ENCODE measurements around the gene SQOR. TPM values are rescaled to one million over a fixed set of nuclear protein-coding genes. Genes with fewer than 3 reads are reported as not detected.

Gene SQOR
- total RNA-seq, 1 experiment from 2014 or later = 17.6 TPM

DNA sequence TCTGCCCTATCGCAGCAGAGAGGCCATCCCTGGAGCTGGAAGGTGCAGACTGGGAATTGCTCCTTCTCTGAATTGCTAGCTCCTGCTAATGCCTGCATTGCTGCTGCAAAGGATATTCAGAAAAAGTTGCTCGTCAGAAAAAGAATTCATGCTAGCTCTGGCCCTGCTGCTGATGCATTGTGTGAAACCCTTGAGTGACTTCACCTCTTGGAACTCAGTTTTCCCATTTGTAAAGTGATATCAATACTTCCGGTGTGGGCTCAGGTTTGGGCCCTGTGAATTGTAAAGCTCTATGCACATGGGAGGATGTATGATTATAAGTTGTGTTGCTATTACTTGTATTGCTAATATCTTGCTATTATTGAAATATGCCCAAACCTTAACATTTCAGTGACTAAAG lies 11.4 kb downstream of the SQOR start (continued):
- TF ChIP-seq RAD21 (IDR thresholded peaks at IDR 0.05; ENCODE audit: low read depth) (no peak), MAX (IDR thresholded peaks at IDR 0.05) (no peak), EZH2 (IDR thresholded peaks at IDR 0.05) (no peak), ATF3 (IDR thresholded peaks at IDR 0.05) (no peak), SRF (IDR thresholded peaks at IDR 0.05; ENCODE audit: low read depth) (no peak)

- H3K9me2 ChIP-seq (ENCODE audit: insufficient read depth) = no peaks in the 10 kb centered on the region
- RAD21 ChIA-PET (ENCODE audit: low non-redundant PET in 1 of 2, low total read pairs in 2 of 2, uncharacterized antibody in 2 of 2, unreplicated experiment in 2 of 2) = no interaction called here
- no peak overlapping the region for H3K9ac ChIP-seq (ENCODE audit: low read length)
- H3K79me2 ChIP-seq (ENCODE audit: insufficient read depth, low read length) = no peaks in the 10 kb centered on the region
- TF ChIP-seq ZNF274 (IDR thresholded peaks at IDR 0.05; ENCODE audit: low read depth, low read length) = no peak
- TF ChIP-seq YY1 (IDR thresholded peaks at IDR 0.05; ENCODE audit: extremely low read depth, insufficient replicate concordance, low read depth, low read length) = no peak
- no peak for TF ChIP-seq EZH2 (IDR thresholded peaks at IDR 0.05)
- TF ChIP-seq, protein P1, sequence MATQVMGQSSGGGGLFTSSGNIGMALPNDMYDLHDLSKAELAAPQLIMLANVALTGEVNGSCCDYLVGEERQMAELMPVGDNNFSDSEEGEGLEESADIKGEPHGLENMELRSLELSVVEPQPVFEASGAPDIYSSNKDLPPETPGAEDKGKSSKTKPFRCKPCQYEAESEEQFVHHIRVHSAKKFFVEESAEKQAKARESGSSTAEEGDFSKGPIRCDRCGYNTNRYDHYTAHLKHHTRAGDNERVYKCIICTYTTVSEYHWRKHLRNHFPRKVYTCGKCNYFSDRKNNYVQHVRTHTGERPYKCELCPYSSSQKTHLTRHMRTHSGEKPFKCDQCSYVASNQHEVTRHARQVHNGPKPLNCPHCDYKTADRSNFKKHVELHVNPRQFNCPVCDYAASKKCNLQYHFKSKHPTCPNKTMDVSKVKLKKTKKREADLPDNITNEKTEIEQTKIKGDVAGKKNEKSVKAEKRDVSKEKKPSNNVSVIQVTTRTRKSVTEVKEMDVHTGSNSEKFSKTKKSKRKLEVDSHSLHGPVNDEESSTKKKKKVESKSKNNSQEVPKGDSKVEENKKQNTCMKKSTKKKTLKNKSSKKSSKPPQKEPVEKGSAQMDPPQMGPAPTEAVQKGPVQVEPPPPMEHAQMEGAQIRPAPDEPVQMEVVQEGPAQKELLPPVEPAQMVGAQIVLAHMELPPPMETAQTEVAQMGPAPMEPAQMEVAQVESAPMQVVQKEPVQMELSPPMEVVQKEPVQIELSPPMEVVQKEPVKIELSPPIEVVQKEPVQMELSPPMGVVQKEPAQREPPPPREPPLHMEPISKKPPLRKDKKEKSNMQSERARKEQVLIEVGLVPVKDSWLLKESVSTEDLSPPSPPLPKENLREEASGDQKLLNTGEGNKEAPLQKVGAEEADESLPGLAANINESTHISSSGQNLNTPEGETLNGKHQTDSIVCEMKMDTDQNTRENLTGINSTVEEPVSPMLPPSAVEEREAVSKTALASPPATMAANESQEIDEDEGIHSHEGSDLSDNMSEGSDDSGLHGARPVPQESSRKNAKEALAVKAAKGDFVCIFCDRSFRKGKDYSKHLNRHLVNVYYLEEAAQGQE (IDR thresholded peaks at IDR 0.05; ENCODE audit: low read depth) = no peak
- TF ChIP-seq JUND (IDR thresholded peaks at IDR 0.05) = no peak
- no peak for TF ChIP-seq CTCF (IDR thresholded peaks at IDR 0.05 in 2 of 3, conservative IDR thresholded peaks at IDR 0.05 in 1 of 3; ENCODE audit: borderline replicate concordance in 1 of 3, insufficient read depth in 1 of 3, low read depth in 2 of 3, low read length in 2 of 3)
- H3K27ac ChIP-seq (ENCODE audit: low read depth, low read length) = no peak overlapping the region
- DNase-seq (ENCODE audit: low read depth, low spot score) (no peak), ATAC-seq (no peak)
- POLR2A ChIA-PET = interaction anchor here (0.9 kb wide), 1 partner anchor 17 kb away, joined by 3 read pairs; no protein-coding TSS in a partner anchor
- no peak overlapping the region for H3K4me3 ChIP-seq (replicated peaks in 1 of 2; ENCODE audit: low read depth in 1 of 2, low read length in 2 of 2)
- no peaks in the 10 kb centered on the region for H3K27me3 ChIP-seq (ENCODE audit: insufficient read depth, low read length)
- intact Hi-C loops (cut with micrococcal nuclease) = no loop called here
- CTCF ChIA-PET = no interaction called here
- H3K4me1 ChIP-seq (ENCODE audit: control insufficient read depth in 1 of 2, insufficient read depth in 2 of 2, low read length in 2 of 2) = peaks cover 9 to 16% of the 10 kb centered on the region in 2 experiments
- H3K9me3 ChIP-seq (ENCODE audit: control insufficient read depth in 1 of 2, insufficient read depth in 1 of 2, low read depth in 1 of 2, low read length in 2 of 2) = no peaks in the 10 kb centered on the region
- H4K20me1 ChIP-seq (ENCODE audit: insufficient read depth) = no peaks in the 10 kb centered on the region
- no peaks in the 10 kb centered on the region for H3K36me3 ChIP-seq (ENCODE audit: control insufficient read depth in 1 of 2, insufficient read depth in 2 of 2, low read length in 2 of 2)
- no peak overlapping the region for H3K4me2 ChIP-seq (ENCODE audit: low read length)
- no TSS peak for BruUV-seq (replicated peaks)
- H2AFZ ChIP-seq (ENCODE audit: low read depth, low read length, poor library complexity, severe bottlenecking) = no peak overlapping the region
These were observed 13.0 kb downstream of the SQOR start for GRCh38 chr15:45647828-45648227.
